Hepatocyte (in vitro differentiated cells): ENCODE measurements around the gene KCNJ12. TPM values are rescaled to one million over a fixed set of nuclear protein-coding genes. Genes with fewer than 3 reads are reported as not detected.

Experiments
- DNase-seq: peaks from one replicate; pipeline ENCODE4 v3.0.0-alpha.2; 2016; ENCODE audit warnings: low spot score
- H2AFZ ChIP-seq: fragments of 200-600 bp; sonication (generic); 2 replicates; pipeline ENCODE4 v1.6.0; 2016; ENCODE audit warnings: antibody characterized with exemption, mild to moderate bottlenecking
- H3K27ac ChIP-seq: fragments of 200-600 bp; sonication (generic); 2 replicates; pipeline ENCODE4 v1.5.1; 2016; ENCODE audit warnings: mild to moderate bottlenecking
- H3K27me3 ChIP-seq: fragments of 200-600 bp; sonication (generic); 2 replicates; pipeline ENCODE4 v1.6.1; 2016
- H3K36me3 ChIP-seq: fragments of 200-600 bp; sonication (generic); replicated peaks from 2 replicates; pipeline ENCODE4 v1.5.1; 2016; ENCODE audit warnings: low read depth; ENCODE audit not compliant: insufficient read depth
- H3K4me1 ChIP-seq: fragments of 200-600 bp; sonication (generic); 2 replicates; pipeline ENCODE4 v1.5.1; 2016; ENCODE audit warnings: mild to moderate bottlenecking, moderate library complexity; ENCODE audit not compliant: insufficient read depth
- H3K4me2 ChIP-seq: fragments of 200-600 bp; sonication (generic); 2 replicates; pipeline ENCODE4 v1.6.0; 2016
- H3K4me3 ChIP-seq: fragments of 200-600 bp; sonication (generic); 2 replicates; pipeline ENCODE4 v1.5.1; 2016; ENCODE audit warnings: mild to moderate bottlenecking
- H3K79me2 ChIP-seq: fragments of 200-600 bp; sonication (generic); 2 replicates; pipeline ENCODE4 v1.6.0; 2017; ENCODE audit warnings: mild to moderate bottlenecking
- H3K9me2 ChIP-seq: fragments of 200-600 bp; sonication (generic); replicated peaks from 2 replicates; pipeline ENCODE4 v1.6.0; 2017; ENCODE audit warnings: mild to moderate bottlenecking; ENCODE audit not compliant: insufficient read depth
- H3K9me3 ChIP-seq: fragments of 200-600 bp; sonication (generic); 2 replicates; pipeline ENCODE4 v1.5.1; 2016; ENCODE audit warnings: low read depth, mild to moderate bottlenecking
- H4K20me1 ChIP-seq: fragments of 200-600 bp; sonication (generic); 2 replicates; pipeline ENCODE4 v1.6.0; 2016; ENCODE audit warnings: mild to moderate bottlenecking; ENCODE audit not compliant: insufficient read depth, poor library complexity, severe bottlenecking
- EZH2 ChIP-seq: fragments of 200-600 bp; sonication (generic); IDR thresholded peaks from 2 replicates; pipeline ENCODE4 v1.6.1; 2016; ENCODE audit warnings: antibody characterized with exemption, mild to moderate bottlenecking, borderline replicate concordance
- EZH2phosphoT487 ChIP-seq: fragments of 200-600 bp; sonication (generic); IDR thresholded peaks from one replicate; pipeline ENCODE4 v1.6.1; 2018; ENCODE audit warnings: antibody characterized with exemption, mild to moderate bottlenecking, low read depth, moderate library complexity; ENCODE audit not compliant: unreplicated experiment, severe bottlenecking
- WGBS: methylation state at CpG from one replicate; pipeline ENCODE4 v1.1.6; 2016; ENCODE audit warnings: low lambda C conversion rate; ENCODE audit errors: missing lambda C conversion rate; 5-methylcytosine and 5-hydroxymethylcytosine counted together
- polyA plus RNA-seq: library from polyadenylated mRNA; unstranded; fragments of >200 nt; fragmentation: Nextera tagmentation; extraction: Ambion mirVana; gene quantifications from 2 replicates; pipeline ENCODE4 v1.2.1, GENCODE V29; 2016
- total RNA-seq: library from RNA; depleted of rRNA; stranded (reverse); fragments of >200 nt; gene quantifications from 2 replicates; pipeline ENCODE4 v1.2.3, GENCODE V29; 2014
- TF ChIP-seq, protein P1 (sequence below): fragments of 200-600 bp; sonication (generic); IDR thresholded peaks from 2 replicates; pipeline ENCODE4 v1.5.1; 2016; ENCODE audit warnings: antibody characterized with exemption, mild to moderate bottlenecking; ENCODE audit not compliant: poor library complexity

KCNJ12 gene
- total and polyA plus RNA-seq, 2 experiments from 2014 or later = 0.15 to 0.73 TPM

DNA sequence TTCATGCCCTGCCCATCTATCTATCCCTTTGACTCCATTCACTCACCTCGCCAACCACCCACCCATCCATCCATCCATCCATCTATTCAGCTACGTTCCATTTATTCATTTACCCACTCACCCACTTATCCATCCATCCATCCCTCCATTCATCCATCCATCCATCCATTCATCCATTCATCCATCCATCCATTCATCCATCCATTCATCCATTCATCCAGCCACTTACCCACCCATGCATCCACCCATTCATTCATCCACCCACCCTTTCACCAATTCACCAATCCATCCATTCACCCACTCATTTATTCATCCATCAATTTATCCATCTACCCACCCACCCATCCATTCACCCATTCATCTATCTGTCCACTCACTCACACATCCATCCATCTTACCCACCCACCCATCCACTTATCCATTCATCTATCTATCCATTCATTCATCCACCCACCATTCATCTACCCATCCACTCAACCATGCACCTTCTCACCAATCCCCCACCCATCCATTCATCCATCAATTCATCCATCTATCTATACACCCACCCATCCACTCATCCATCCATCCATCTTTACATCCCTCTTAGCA is 19.5 kb upstream of the KCNJ12 start:
- Histone ChIP-seq H3K4me1 (peaks cover 3% of the 10 kb centered on the region), H3K36me3 (no peaks in the 10 kb centered on the region), H2AFZ (no peak overlapping the region), H3K27me3 (no peaks in the 10 kb centered on the region), H4K20me1 (no peaks in the 10 kb centered on the region), H3K4me2 (no peak overlapping the region), H3K4me3 (no peak overlapping the region), H3K27ac (no peak overlapping the region), H3K9me2 (no peaks in the 10 kb centered on the region), H3K9me3 (no peaks in the 10 kb centered on the region), H3K79me2 (no peaks in the 10 kb centered on the region)
- TF ChIP-seq, protein P1, sequence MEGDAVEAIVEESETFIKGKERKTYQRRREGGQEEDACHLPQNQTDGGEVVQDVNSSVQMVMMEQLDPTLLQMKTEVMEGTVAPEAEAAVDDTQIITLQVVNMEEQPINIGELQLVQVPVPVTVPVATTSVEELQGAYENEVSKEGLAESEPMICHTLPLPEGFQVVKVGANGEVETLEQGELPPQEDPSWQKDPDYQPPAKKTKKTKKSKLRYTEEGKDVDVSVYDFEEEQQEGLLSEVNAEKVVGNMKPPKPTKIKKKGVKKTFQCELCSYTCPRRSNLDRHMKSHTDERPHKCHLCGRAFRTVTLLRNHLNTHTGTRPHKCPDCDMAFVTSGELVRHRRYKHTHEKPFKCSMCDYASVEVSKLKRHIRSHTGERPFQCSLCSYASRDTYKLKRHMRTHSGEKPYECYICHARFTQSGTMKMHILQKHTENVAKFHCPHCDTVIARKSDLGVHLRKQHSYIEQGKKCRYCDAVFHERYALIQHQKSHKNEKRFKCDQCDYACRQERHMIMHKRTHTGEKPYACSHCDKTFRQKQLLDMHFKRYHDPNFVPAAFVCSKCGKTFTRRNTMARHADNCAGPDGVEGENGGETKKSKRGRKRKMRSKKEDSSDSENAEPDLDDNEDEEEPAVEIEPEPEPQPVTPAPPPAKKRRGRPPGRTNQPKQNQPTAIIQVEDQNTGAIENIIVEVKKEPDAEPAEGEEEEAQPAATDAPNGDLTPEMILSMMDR = no peak
- TF ChIP-seq EZH2phosphoT487 = no peak
- TF ChIP-seq EZH2 = no peak
- DNase-seq = no peak
- 96% methylated on average over 2 of the region's 2 CpGs for WGBS

- Histone ChIP-seq H3K9me3 (no peaks in the 10 kb centered on the region), H3K9me2 (no peaks in the 10 kb centered on the region), H3K36me3 (no peaks in the 10 kb centered on the region), H3K27me3 (no peaks in the 10 kb centered on the region), H3K4me2 (no peak overlapping the region), H3K79me2 (no peaks in the 10 kb centered on the region), H4K20me1 (no peaks in the 10 kb centered on the region), H3K27ac (no peak overlapping the region), H3K4me1 (peaks cover 3% of the 10 kb centered on the region), H3K4me3 (no peak overlapping the region), H2AFZ (no peak overlapping the region)
- 80% methylated on average over 5 of the region's 5 CpGs for WGBS
- TF ChIP-seq, protein P1 = no peak
- TF ChIP-seq EZH2phosphoT487 = no peak
- TF ChIP-seq EZH2 = no peak
- DNase-seq = no peak
These were observed 18.9 kb upstream of the KCNJ12 start for GRCh38 chr17:21357281-21357680.

DNA sequence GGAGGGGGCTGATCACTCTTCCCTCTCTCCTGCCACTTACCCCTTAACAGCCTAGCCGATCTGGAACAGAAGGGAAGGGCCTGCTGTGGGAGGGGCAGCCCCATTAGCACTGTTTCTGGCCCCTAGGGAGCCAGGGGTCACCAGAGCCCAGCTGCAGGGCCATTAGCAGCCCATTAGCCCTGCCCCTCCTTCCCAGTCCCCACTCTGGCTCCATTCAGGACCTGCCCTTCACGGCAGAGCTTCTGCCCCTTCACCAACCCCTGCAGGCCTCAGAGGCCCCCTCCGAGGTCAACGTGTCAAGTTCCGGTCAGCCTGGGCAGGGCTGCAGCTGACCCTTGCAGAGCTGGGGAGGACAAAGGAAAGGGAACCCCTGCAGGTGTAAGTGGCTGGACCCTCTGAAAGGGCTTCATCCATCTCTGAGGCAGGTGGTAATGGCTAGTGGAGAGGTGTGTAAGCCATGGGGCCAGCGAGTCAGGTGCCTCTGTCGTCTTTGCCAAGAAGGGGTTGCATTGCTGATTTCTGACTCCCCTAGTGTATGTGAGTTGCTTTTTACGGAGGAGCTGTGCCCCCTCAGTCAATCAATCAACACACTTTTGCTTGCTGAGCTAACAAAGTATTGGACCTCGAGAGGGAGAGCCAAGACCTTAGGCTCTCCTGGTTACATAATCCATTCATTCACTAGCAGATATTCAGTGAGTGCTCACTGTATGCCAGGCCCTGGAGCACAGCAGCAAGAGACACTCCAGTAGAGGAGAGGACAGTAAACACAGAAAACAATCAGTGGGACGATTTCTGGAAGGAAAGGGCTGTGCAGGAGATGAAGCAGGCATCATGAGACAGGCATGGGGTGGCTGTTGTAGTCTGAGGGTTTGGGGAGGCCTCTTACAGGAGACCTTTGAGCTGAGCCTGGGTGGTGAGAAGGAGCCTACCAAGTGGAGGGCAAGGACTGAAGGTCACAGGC is 18.2 kb upstream of the KCNJ12 start:
- Histone ChIP-seq H3K9me2 (no peaks in the 10 kb centered on the region), H3K27me3 (no peaks in the 10 kb centered on the region), H3K4me2 (no peak overlapping the region), H3K9me3 (no peaks in the 10 kb centered on the region), H3K27ac (no peak overlapping the region), H3K4me1 (peaks cover 3% of the 10 kb centered on the region), H3K36me3 (no peaks in the 10 kb centered on the region), H2AFZ (no peak overlapping the region), H3K79me2 (no peaks in the 10 kb centered on the region), H4K20me1 (no peaks in the 10 kb centered on the region), H3K4me3 (no peak overlapping the region)
- WGBS = 47% methylated on average over 10 of the region's 10 CpGs
- DNase-seq = no peak
- no peak for TF ChIP-seq EZH2
- TF ChIP-seq, protein P1 = no peak
- TF ChIP-seq EZH2phosphoT487 = no peak
